Glutamatergic neuron (in vitro differentiated cells): ENCODE measurements around the gene LIPJ. TPM values are rescaled to one million over a fixed set of nuclear protein-coding genes. Genes with fewer than 3 reads are reported as not detected.

Experiments used
- DNase-seq: peaks from one replicate; pipeline ENCODE4 v3.0.0; 2022
- H3K27ac Mint-ChIP-seq: one replicate; pipeline ENCODE4 v1.8.0; 2020; ENCODE audit warnings: mild to moderate bottlenecking, mixed read lengths, inconsistent platforms; ENCODE audit not compliant: unreplicated experiment
- H3K27me3 Mint-ChIP-seq: one replicate; pipeline ENCODE4 v1.8.0; 2020; ENCODE audit warnings: mild to moderate bottlenecking, moderate library complexity, mixed read lengths, inconsistent platforms; ENCODE audit not compliant: unreplicated experiment
- H3K36me3 Mint-ChIP-seq: one replicate; pipeline ENCODE4 v1.8.0; 2020; ENCODE audit warnings: mild to moderate bottlenecking, mixed read lengths, inconsistent platforms; ENCODE audit not compliant: unreplicated experiment
- H3K4me1 Mint-ChIP-seq: one replicate; pipeline ENCODE4 v1.8.0; 2020; ENCODE audit warnings: mild to moderate bottlenecking, low read depth, mixed read lengths, inconsistent platforms; ENCODE audit not compliant: unreplicated experiment
- H3K4me3 Mint-ChIP-seq: one replicate; pipeline ENCODE4 v1.8.0; 2020; ENCODE audit warnings: mild to moderate bottlenecking, mixed read lengths, inconsistent platforms; ENCODE audit not compliant: unreplicated experiment
- H3K9me3 Mint-ChIP-seq: one replicate; pipeline ENCODE4 v1.8.0; 2020; ENCODE audit warnings: mild to moderate bottlenecking, moderate library complexity, mixed read lengths, inconsistent platforms; ENCODE audit not compliant: unreplicated experiment
- CTCF ChIP-seq: fragments of 200-600 bp; sonication (generic); IDR thresholded peaks from one replicate; pipeline ENCODE4 v1.5.0; 2021; ENCODE audit not compliant: partially characterized antibody, unreplicated experiment
- total RNA-seq: library from RNA; stranded (reverse); fragmentation: NEBNext Ultra II Directional; extraction: Animal tissue kit (Norgen Biotek cat#: 25700); gene quantifications from one replicate; pipeline ENCODE4 v1.2.1, GENCODE V29; 2021; ENCODE audit not compliant: unreplicated experiment

The LIPJ gene
- total RNA-seq, 1 donor from 2014 or later, result 0.22 TPM

GRCh38 chr10:88553116-88553752 is 33.3 kb upstream of the LIPJ start:
- Mint-ChIP-seq H3K27ac (no peak overlapping the region), H3K9me3 (no peaks in the 10 kb centered on the region), H3K36me3 (peaks cover 6% of the 10 kb centered on the region), H3K4me1 (no peaks in the 10 kb centered on the region), H3K27me3 (no peaks in the 10 kb centered on the region), H3K4me3 (no peak overlapping the region)
- TF ChIP-seq CTCF, result peak; percentile 55
- peak; percentile 21 for DNase-seq

DNA sequence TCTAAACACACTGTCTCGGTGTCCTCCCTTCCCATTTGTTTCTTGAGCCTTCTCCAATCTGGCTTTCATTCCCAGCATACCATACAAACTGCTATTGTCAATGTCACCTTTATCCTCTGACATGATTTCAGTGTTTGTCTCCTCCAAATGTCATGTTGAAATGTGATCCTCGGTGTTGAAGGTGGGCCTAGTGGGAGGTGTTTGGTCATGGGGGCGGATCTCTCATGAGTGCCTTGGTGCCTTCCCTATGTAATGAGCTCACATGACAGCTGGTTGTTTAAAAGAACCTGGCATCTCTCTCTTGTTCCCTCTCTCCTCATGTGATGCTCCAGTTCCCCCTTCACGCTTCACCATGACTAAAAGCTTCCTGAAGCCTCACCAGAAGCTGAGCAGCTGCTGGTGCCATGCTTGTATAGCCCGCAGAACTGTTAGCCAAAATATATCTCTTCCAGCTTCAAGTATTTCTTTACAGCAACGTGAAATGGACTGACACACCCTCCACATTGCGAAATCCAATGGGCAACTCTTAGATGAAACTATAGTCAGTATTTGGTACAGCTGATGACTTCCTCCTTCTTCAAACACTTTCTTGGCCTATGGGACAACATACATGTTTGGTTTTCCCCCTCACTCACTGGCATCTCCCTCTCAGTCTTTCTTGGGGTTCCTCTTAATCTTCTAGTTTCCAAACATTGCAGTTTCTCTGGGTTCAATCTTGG is 31.2 kb upstream of the LIPJ start:
- no peak for TF ChIP-seq CTCF
- DNase-seq, result no peak
- H3K4me3 Mint-ChIP-seq, result no peak overlapping the region
- H3K36me3 Mint-ChIP-seq, result peaks cover 6% of the 10 kb centered on the region
- H3K27ac Mint-ChIP-seq, result no peak overlapping the region
- no peaks in the 10 kb centered on the region for H3K4me1 Mint-ChIP-seq
- no peaks in the 10 kb centered on the region for H3K9me3 Mint-ChIP-seq
- H3K27me3 Mint-ChIP-seq, result no peaks in the 10 kb centered on the region

DNA sequence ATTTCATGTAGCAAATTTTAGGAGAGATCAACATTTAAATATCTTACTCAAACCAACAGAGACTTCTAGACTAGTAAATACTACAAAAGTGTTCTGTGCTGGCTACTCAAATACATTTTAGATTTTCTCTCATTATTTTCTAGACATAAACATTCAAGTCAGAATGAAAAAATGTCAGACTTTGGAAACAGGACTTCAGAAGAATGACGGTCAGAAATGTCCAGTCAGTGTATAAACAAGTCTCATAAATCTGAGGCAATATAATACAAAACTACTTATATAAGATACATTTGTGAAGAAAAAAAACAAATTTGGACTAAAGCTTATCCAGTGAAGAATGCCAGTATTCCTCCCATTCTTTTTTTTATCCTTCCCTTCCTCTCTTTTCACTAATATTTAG is 29.3 kb upstream of the LIPJ start:
- Mint-ChIP-seq H3K4me1 (no peaks in the 10 kb centered on the region), H3K9me3 (no peaks in the 10 kb centered on the region), H3K4me3 (no peak overlapping the region), H3K36me3 (peaks cover 6% of the 10 kb centered on the region), H3K27ac (no peak overlapping the region), H3K27me3 (no peaks in the 10 kb centered on the region)
- TF ChIP-seq CTCF, result no peak
- DNase-seq, result no peak

- Mint-ChIP-seq H3K27me3 (no peaks in the 10 kb centered on the region), H3K9me3 (peaks cover 3% of the 10 kb centered on the region), H3K4me1 (no peaks in the 10 kb centered on the region), H3K36me3 (peaks cover 6% of the 10 kb centered on the region), H3K4me3 (no peak overlapping the region), H3K27ac (no peak overlapping the region)
- no peak for DNase-seq
- TF ChIP-seq CTCF, result no peak
Observed at GRCh38 chr10:88557658-88558057, 28.9 kb upstream of the LIPJ start.

DNA sequence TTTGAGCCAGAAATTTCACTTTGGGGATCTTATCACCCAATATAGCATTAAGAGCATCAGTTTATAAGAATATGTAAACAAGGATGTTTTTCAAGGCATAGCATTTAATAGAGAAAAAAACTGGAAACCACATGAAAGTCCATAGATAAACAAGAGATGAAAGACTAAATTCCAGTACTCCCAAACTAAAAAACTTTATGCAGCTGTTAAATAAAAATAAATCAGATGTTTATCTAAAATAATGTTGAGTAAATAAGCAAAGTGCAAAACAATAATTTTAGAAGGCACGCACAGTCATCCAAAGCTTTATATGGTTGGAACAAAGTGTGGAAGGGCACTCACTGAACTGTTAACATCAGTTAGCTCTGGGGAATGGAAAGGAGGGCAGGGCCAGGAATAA is 24.4 kb upstream of the LIPJ start:
- Mint-ChIP-seq H3K9me3 (peaks cover 3% of the 10 kb centered on the region), H3K27me3 (no peaks in the 10 kb centered on the region), H3K4me3 (no peak overlapping the region), H3K4me1 (no peaks in the 10 kb centered on the region), H3K36me3 (no peaks in the 10 kb centered on the region), H3K27ac (no peak overlapping the region)
- DNase-seq, result no peak
- TF ChIP-seq CTCF, result no peak
